H1 (cell line): Measurements from ENCODE around the gene NEMF. TPM values are rescaled to one million over a fixed set of nuclear protein-coding genes. Genes with fewer than 3 reads are reported as not detected.

ENCODE experiments used
- CTCF ChIA-PET: fragments of 300-600 bp; sonication (Branson Sonifier 250); formaldehyde crosslinking; loops from one replicate; lab custom pipeline; 2021; ENCODE audit not compliant: partially characterized antibody; lab: Charles Lee
- POLR2A ChIA-PET: fragments of 300-600 bp; sonication (Branson Sonifier 250); formaldehyde crosslinking; loops from one replicate; lab custom pipeline; 2021; ENCODE audit warnings: inconsistent platforms; ENCODE audit not compliant: partially characterized antibody; lab: Charles Lee
- DNase-seq, 2 experiments: peaks; one replicate each; pipeline versions ENCODE4 v3.0.0 to v3.0.0-alpha.2; 2010 to 2022; ENCODE audit warnings: low spot score in 2 of 2, low read depth in 1 of 2, mixed read lengths in 1 of 2
- FAIRE-seq: peaks from 2 replicates; lab custom pipeline; 2011; peaks lifted over from hg19 to GRCh38; lab: Jason Lieb, UNC
- H2AFZ ChIP-seq: 2 replicates; pipeline ENCODE4 v1.8.1; 2012; ENCODE audit warnings: low read length, inconsistent platforms
- H2AK5ac ChIP-seq: 2 replicates; pipeline ENCODE4 v1.6.1; 2013; ENCODE audit warnings: low read depth, low read length
- H2BK120ac ChIP-seq: replicated peaks from 2 replicates; pipeline ENCODE3; 2013; ENCODE audit warnings: low read depth, low read length, inconsistent platforms
- H2BK12ac ChIP-seq: 2 replicates; pipeline ENCODE4 v1.6.1; 2013; ENCODE audit warnings: low read depth, low read length
- H2BK15ac ChIP-seq: 2 replicates; pipeline ENCODE4 v1.6.1; 2013; ENCODE audit warnings: low read length
- H2BK20ac ChIP-seq: 2 replicates; pipeline ENCODE4 v1.6.1; 2013; ENCODE audit warnings: low read length
- H2BK5ac ChIP-seq: 2 replicates; pipeline ENCODE4 v1.6.1; 2013; ENCODE audit warnings: low read depth, low read length
- H3K14ac ChIP-seq: 2 replicates; pipeline ENCODE4 v1.6.1; 2013; ENCODE audit warnings: inconsistent platforms; ENCODE audit not compliant: insufficient read length
- H3K18ac ChIP-seq: 2 replicates; pipeline ENCODE4 v1.6.1; 2013; ENCODE audit warnings: low read length; ENCODE audit errors: extremely low read depth
- H3K23ac ChIP-seq: 2 replicates; pipeline ENCODE4 v1.6.1; 2013; ENCODE audit warnings: inconsistent platforms; ENCODE audit not compliant: insufficient read length
- H3K23me2 ChIP-seq: 2 replicates; pipeline ENCODE4 v1.6.1; 2013; ENCODE audit warnings: low read depth, low read length
- H3K27ac ChIP-seq: 2 replicates; pipeline ENCODE4 v1.6.1; 2011; ENCODE audit warnings: low read depth, low read length, inconsistent platforms
- H3K27me3 ChIP-seq, 4 experiments: replicated peaks in 1 of 4; 1 replicate in 1 of 4; 2 replicates in 3 of 4; pipeline versions ENCODE4 v1.6.1 to v1.8.1; 2011 to 2013; ENCODE audit warnings: low read length in 3 of 4, mild to moderate bottlenecking in 3 of 4, inconsistent platforms in 2 of 4, mixed read lengths in 2 of 4, moderate library complexity in 1 of 4; ENCODE audit not compliant: control insufficient read depth in 3 of 4, insufficient read depth in 3 of 4; ENCODE audit errors: extremely low read depth in 1 of 4
- H3K36me3 ChIP-seq, 4 experiments: 2 replicates each; pipeline versions ENCODE4 v1.6.1 to v1.8.1; 2011 to 2013; ENCODE audit warnings: mild to moderate bottlenecking in 4 of 4, low read length in 3 of 4, moderate library complexity in 2 of 4, control low read depth in 1 of 4, inconsistent platforms in 1 of 4; ENCODE audit not compliant: insufficient read depth in 4 of 4, control insufficient read depth in 2 of 4
- H3K4ac ChIP-seq: replicated peaks from 2 replicates; pipeline ENCODE3; 2013; ENCODE audit warnings: low read length, low read depth, mixed read lengths, inconsistent platforms; ENCODE audit not compliant: insufficient read length
- H3K4me1 ChIP-seq, 4 experiments: replicated peaks in 1 of 4; 1 replicate in 1 of 4; 2 replicates in 3 of 4; pipeline versions ENCODE4 v1.6.1 to v1.8.1; 2011 to 2013; ENCODE audit warnings: low read length in 3 of 4, inconsistent platforms in 2 of 4, mixed read lengths in 1 of 4; ENCODE audit not compliant: insufficient read depth in 4 of 4, control insufficient read depth in 3 of 4
- H3K4me2 ChIP-seq, 2 experiments: 2 replicates each; pipeline versions ENCODE4 v1.6.1 to v1.8.1; 2011 to 2013; ENCODE audit warnings: low read depth in 2 of 2, low read length in 2 of 2, control low read depth in 1 of 2, inconsistent platforms in 1 of 2, mild to moderate bottlenecking in 1 of 2; ENCODE audit not compliant: insufficient read depth in 1 of 2
- H3K4me3 ChIP-seq, 4 experiments: fragments of 200-600, 300-600 bp in 1 of 4; sonication (generic), shearing (Covaris generic), sonication (Bioruptor Twin) in 1 of 4; 2 replicates each; pipeline versions ENCODE4 v1.5.1 to v1.8.1; 2011 to 2016; ENCODE audit warnings: low read length in 4 of 4, low read depth in 3 of 4, control low read depth in 2 of 4, inconsistent platforms in 2 of 4, mild to moderate bottlenecking in 2 of 4, mixed read lengths in 1 of 4, moderate library complexity in 1 of 4; ENCODE audit not compliant: insufficient read depth in 2 of 4; ENCODE audit errors: extremely low read depth in 1 of 4
- H3K56ac ChIP-seq: replicated peaks from 2 replicates; pipeline ENCODE3; 2013; ENCODE audit warnings: low read depth, mild to moderate bottlenecking, mixed read lengths, low read length, inconsistent platforms; ENCODE audit not compliant: insufficient read length
- H3K79me1 ChIP-seq: 2 replicates; pipeline ENCODE4 v1.6.1; 2013; ENCODE audit warnings: low read depth, low read length, control low read depth
- H3K79me2 ChIP-seq, 2 experiments: 2 replicates each; pipeline versions ENCODE4 v1.6.1 to v1.8.1; 2012 to 2013; ENCODE audit warnings: low read length in 2 of 2, mild to moderate bottlenecking in 2 of 2, inconsistent platforms in 1 of 2; ENCODE audit not compliant: insufficient read depth in 2 of 2, control insufficient read depth in 1 of 2
- H3K9ac ChIP-seq, 4 experiments: replicated peaks in 1 of 4; 1 replicate in 1 of 4; 2 replicates in 3 of 4; pipeline versions ENCODE4 v1.6.1 to v1.8.1; 2011 to 2013; ENCODE audit warnings: low read depth in 3 of 4, low read length in 3 of 4, control low read depth in 2 of 4, mild to moderate bottlenecking in 2 of 4, moderate library complexity in 2 of 4, inconsistent platforms in 1 of 4; ENCODE audit errors: extremely low read depth in 1 of 4
- H3K9me3 ChIP-seq, 2 experiments: 2 replicates each; pipeline versions ENCODE4 v1.6.1 to v1.8.1; 2012 to 2013; ENCODE audit warnings: mild to moderate bottlenecking in 2 of 2, moderate library complexity in 2 of 2, control low read depth in 1 of 2, inconsistent platforms in 1 of 2, low read depth in 1 of 2, low read length in 1 of 2, mixed read lengths in 1 of 2; ENCODE audit not compliant: insufficient read depth in 2 of 2
- H4K20me1 ChIP-seq, 2 experiments: replicated peaks in 1 of 2; 2 replicates each; pipeline versions ENCODE3 to v1.8.1; 2011 to 2013; ENCODE audit warnings: inconsistent platforms in 2 of 2, low read length in 2 of 2, mild to moderate bottlenecking in 1 of 2; ENCODE audit not compliant: insufficient read depth in 2 of 2, control insufficient read depth in 1 of 2
- H4K5ac ChIP-seq: 2 replicates; pipeline ENCODE4 v1.6.1; 2013; ENCODE audit warnings: low read length, low read depth, mixed read lengths, inconsistent platforms; ENCODE audit not compliant: insufficient read length
- H4K8ac ChIP-seq: 2 replicates; pipeline ENCODE4 v1.8.0; 2013; ENCODE audit warnings: mild to moderate bottlenecking, moderate library complexity, low read length, inconsistent platforms; ENCODE audit not compliant: insufficient read depth; ENCODE audit errors: extremely low read depth
- H4K91ac ChIP-seq: replicated peaks from 2 replicates; pipeline ENCODE3; 2013; ENCODE audit warnings: low read length, mixed read lengths, inconsistent platforms; ENCODE audit not compliant: insufficient read length
- BCL11A ChIP-seq, 2 experiments: IDR thresholded peaks; one replicate each; pipeline ENCODE4 v1.6.1; 2011; ENCODE audit warnings: low read depth in 2 of 2, low read length in 2 of 2, mild to moderate bottlenecking in 2 of 2
- CREB1 ChIP-seq: IDR thresholded peaks from 2 replicates; pipeline ENCODE4 v1.6.1; 2012; ENCODE audit warnings: inconsistent platforms
- CTCF ChIP-seq, 3 experiments: IDR thresholded peaks; 1 replicate in 2 of 3; 2 replicates in 1 of 3; pipeline versions ENCODE4 v1.5.1 to v1.6.1; 2011; ENCODE audit warnings: low read length in 3 of 3, mild to moderate bottlenecking in 3 of 3, inconsistent platforms in 2 of 3, low read depth in 1 of 3, moderate library complexity in 1 of 3; ENCODE audit not compliant: insufficient read depth in 1 of 3; ENCODE audit errors: control extremely low read depth in 1 of 3
- MAX ChIP-seq: IDR thresholded peaks from 2 replicates; pipeline ENCODE4 v1.6.1; 2012; ENCODE audit warnings: inconsistent platforms
- RNF2 ChIP-seq: fragments of 200-900, 300-1000 bp; sonication (generic); IDR thresholded peaks from 2 replicates; pipeline ENCODE4 v1.7.1; 2016; ENCODE audit warnings: borderline replicate concordance, low read depth, mild to moderate bottlenecking, antibody characterized with exemption, low read length; ENCODE audit not compliant: poor library complexity, severe bottlenecking; ENCODE audit errors: missing control alignments
- SAP30 ChIP-seq: fragments of 300-600 bp; sonication (generic); IDR thresholded peaks from 2 replicates; pipeline ENCODE4 v1.7.1; 2012; ENCODE audit warnings: low read length, moderate library complexity, mild to moderate bottlenecking, inconsistent platforms; ENCODE audit not compliant: insufficient read depth, insufficient replicate concordance
- USF2 ChIP-seq: IDR thresholded peaks from 2 replicates; pipeline ENCODE4 v1.6.1; 2011; ENCODE audit warnings: low read length, improper control_type of control experiment
- WGBS, 2 experiments: shearing (Covaris generic) in 1 of 2; methylation state at CpG; one replicate each; pipeline versions ENCODE4 v1.1.6 to v1.1.7; 2013 to 2015; ENCODE audit warnings: low lambda C conversion rate in 2 of 2, mixed read lengths in 2 of 2, inconsistent platforms in 1 of 2, low coverage in 1 of 2, missing lambda C conversion rate in 1 of 2; ENCODE audit not compliant: insufficient replicate concordance in 2 of 2, insufficient coverage in 1 of 2, insufficient read length in 1 of 2; ENCODE audit errors: extremely low coverage in 1 of 2, missing lambda C conversion rate in 1 of 2; 5-methylcytosine and 5-hydroxymethylcytosine counted together
- polyA plus RNA-seq, 7 experiments: library from polyadenylated mRNA; depleted of rRNA in 3 of 7; stranded (reverse) in 5 of 7; unstranded in 2 of 7; fragments of >200 nt in 5 of 7; fragments of 200-250 nt in 2 of 7; gene quantifications; 1 replicate in 5 of 7; 2 replicates in 1 of 7; 4 replicates in 1 of 7; pipeline versions ENCODE4 v1.2.1 to v1.2.3, GENCODE V29; 2011 to 2013; ENCODE audit warnings: missing spikeins in 2 of 7, mixed read lengths in 2 of 7
- total RNA-seq: library from RNA; stranded (reverse); fragmentation: NEBNext Ultra II Directional; extraction: Animal tissue kit (Norgen Biotek cat#: 25700); gene quantifications from 2 replicates; pipeline ENCODE4 v1.2.1, GENCODE V29; 2021

NEMF gene
- total and polyA plus RNA-seq, 2 of the 8 experiments (the other 6 are each of a cell fraction or from before 2014, with no cell fraction given) = 8.3 to 45.5 TPM

GRCh38 chr14:49862089-49862673 lies 9.6 kb upstream of the NEMF start:
- peak overlapping the region; percentile 70 to 95 (median 89) for H3K4me3 ChIP-seq
- CTCF ChIA-PET = interaction anchor here (0.6 to 7.8 kb wide), 36 partner anchors 9 to 467 kb away, joined by 3 to 90 read pairs (median 4); partner anchors contain the start of genes ARF6, KLHDC2, NEMF and VCPKMT
- peak overlapping the region; percentile 74 to 95 (median 94) for H3K9ac ChIP-seq
- FAIRE-seq = no peak
- peaks cover 0 to 4% (median 0%) of the 10 kb centered on the region in 4 experiments; a peak in 2 of 7 replicates for H3K4me1 ChIP-seq
- peak overlapping the region; percentile 85; the same call in 1 of the 2 replicates for H2BK12ac ChIP-seq
- H3K23me2 ChIP-seq = peaks cover 8% of the 10 kb centered on the region; the same call in 1 of the 2 replicates
- no peak overlapping the region; the same call in 1 of the 2 replicates for H2BK15ac ChIP-seq
- H3K18ac ChIP-seq = peak overlapping the region; percentile 96
- POLR2A ChIA-PET = interaction anchor here (0.7 to 4.1 kb wide), 25 partner anchors 8 to 449 kb away, joined by 3 to 39 read pairs (median 4); partner anchors contain the start of genes ARF6, DNAAF2, KLHDC2 and NEMF
- no peak overlapping the region for H2AK5ac ChIP-seq
- H4K20me1 ChIP-seq = no peaks in the 10 kb centered on the region
- H2AFZ ChIP-seq = peak overlapping the region; percentile 100
- no peaks in the 10 kb centered on the region for H3K27me3 ChIP-seq
- H3K36me3 ChIP-seq = no peaks in the 10 kb centered on the region
- 3% methylated on average over 26 of the region's 30 CpGs; no CpG with 5 or more reads in 1 of the 2 experiments for WGBS, 2 experiments
- no peaks in the 10 kb centered on the region for H3K79me1 ChIP-seq
- no peak overlapping the region for H3K14ac ChIP-seq
- H4K5ac ChIP-seq = peak overlapping the region; percentile 88
- H3K4ac ChIP-seq = no peak overlapping the region
- no peak overlapping the region for H3K23ac ChIP-seq
- H3K79me2 ChIP-seq = no peaks in the 10 kb centered on the region
- H3K9me3 ChIP-seq = no peaks in the 10 kb centered on the region
- peak overlapping the region; percentile 72 to 91 for H3K4me2 ChIP-seq
- H3K56ac ChIP-seq = no peak overlapping the region
- H2BK5ac ChIP-seq = peak overlapping the region; percentile 89
- H4K91ac ChIP-seq = peak overlapping the region; percentile 59
- peak; percentile 69 to 93 for DNase-seq
- no peak overlapping the region for H2BK120ac ChIP-seq
- peak overlapping the region; percentile 96 for H3K27ac ChIP-seq
- H4K8ac ChIP-seq = no peak overlapping the region
- H2BK20ac ChIP-seq = no peak overlapping the region
- TF ChIP-seq USF2 (no peak), MAX (peak; percentile 7; the same call in 1 of the 2 replicates), SAP30 (no peak), RNF2 (no peak), BCL11A (IDR thresholded peaks at IDR 0.05; ENCODE audit: low read depth in 2 of 2, low read length in 2 of 2) (no peak), CTCF (IDR thresholded peaks at IDR 0.05; ENCODE audit: control extremely low read depth in 1 of 3, insufficient read depth in 1 of 3, low read depth in 1 of 3, low read length in 3 of 3) (peak; percentile 99 to 100 (median 100)), CREB1 (0 out of 2 replicates have a peak, but pooled peaks have one; percentile 33)
